Measurements from ENCODE around the gene FGGY. TPM values are rescaled to one million over a fixed set of nuclear protein-coding genes. Genes with fewer than 3 reads are reported as not detected.
"Not testable (repeated sequence)": the region's sequence is repeated elsewhere in the genome, so short reads cannot be mapped to it uniquely, and the experiment has no call there.

Gene FGGY
- total and polyA plus RNA-seq, 3 experiments from 2014 or later: 5.3 to 7.9 (median 6.6) TPM

GRCh38 chr1:59705466-59706302 is 408.8 kb downstream of the FGGY start:
- DNase-seq: no peak
- POLR2A ChIA-PET: no interaction called here
- no peak overlapping the region for H3K27ac Mint-ChIP-seq

GRCh38 chr1:59706303-59706599 is 409.4 kb downstream of the FGGY start:
- no peaks in the 10 kb centered on the region for H3K4me1 ChIP-seq (ENCODE audit: insufficient read depth, low read length)
- Mint-ChIP-seq H3K4me1 (no peaks in the 10 kb centered on the region), H3K27me3 (peaks cover 0 to 2% of the 10 kb centered on the region in 2 donors), H3K36me3 (peaks cover 0 to 21% (median 4%) of the 10 kb centered on the region in 3 donors), H3K9me3 (peaks cover 0 to 2% (median 0%) of the 10 kb centered on the region in 5 donors), H3K4me3 (no peak overlapping the region), H3K27ac (no peak overlapping the region)
- POLR2A ChIA-PET: no interaction called here
- H3K4me3 ChIP-seq (ENCODE audit: low read length): no peak overlapping the region
- DNase-seq: no peak
- no peaks in the 10 kb centered on the region for H3K9me3 ChIP-seq (ENCODE audit: low read length)
- H3K27ac ChIP-seq (ENCODE audit: low read depth, low read length): no peak overlapping the region
- no peaks in the 10 kb centered on the region for H3K36me3 ChIP-seq (ENCODE audit: insufficient read depth, low read length)
- CTCF ChIA-PET: interaction anchor here (1.6 kb wide), 1 partner anchor 922 kb away, joined by 5 read pairs; the partner anchor contains the start of gene JUN
- no peaks in the 10 kb centered on the region for H3K27me3 ChIP-seq (ENCODE audit: insufficient read depth, low read length, poor library complexity, severe bottlenecking)

More at GRCh38 chr1:59705466-59706302, 408.8 kb downstream of the FGGY start:
- peaks cover 0 to 2% of the 10 kb centered on the region in 2 donors for H3K27me3 Mint-ChIP-seq
- H3K9me3 ChIP-seq (ENCODE audit: low read length): no peaks in the 10 kb centered on the region
- no peak overlapping the region for H3K4me3 ChIP-seq (ENCODE audit: low read length)
- no peaks in the 10 kb centered on the region for H3K36me3 ChIP-seq (ENCODE audit: insufficient read depth, low read length)
- no peaks in the 10 kb centered on the region for H3K4me1 Mint-ChIP-seq
- CTCF ChIA-PET: interaction anchor here (1.6 kb wide), 1 partner anchor 921 kb away, joined by 5 read pairs; the partner anchor contains the start of gene JUN
- no peak overlapping the region for H3K27ac ChIP-seq (ENCODE audit: low read depth, low read length)
- H3K4me3 Mint-ChIP-seq: no peak overlapping the region
- H3K27me3 ChIP-seq (ENCODE audit: insufficient read depth, low read length, poor library complexity, severe bottlenecking): no peaks in the 10 kb centered on the region
- H3K9me3 Mint-ChIP-seq: peaks cover 0 to 2% (median 0%) of the 10 kb centered on the region in 5 donors
- no peaks in the 10 kb centered on the region for H3K4me1 ChIP-seq (ENCODE audit: insufficient read depth, low read length)
- H3K36me3 Mint-ChIP-seq: peaks cover 0 to 16% (median 4%) of the 10 kb centered on the region in 3 donors

GRCh38 chr1:59707178-59707791 is 410.4 kb downstream of the FGGY start:
- peaks cover 0 to 2% of the 10 kb centered on the region in 2 donors for H3K27me3 Mint-ChIP-seq
- ChIA-PET POLR2A (no interaction called here), CTCF (no interaction called here)
- H3K9me3 ChIP-seq (ENCODE audit: low read length): no peaks in the 10 kb centered on the region
- no peak overlapping the region for H3K27ac Mint-ChIP-seq
- no peaks in the 10 kb centered on the region for H3K4me1 Mint-ChIP-seq
- no peaks in the 10 kb centered on the region for H3K4me1 ChIP-seq (ENCODE audit: insufficient read depth, low read length)
- H3K4me3 ChIP-seq (ENCODE audit: low read length): no peak overlapping the region
- H3K27me3 ChIP-seq (ENCODE audit: insufficient read depth, low read length, poor library complexity, severe bottlenecking): no peaks in the 10 kb centered on the region
- H3K27ac ChIP-seq (ENCODE audit: low read depth, low read length): no peak overlapping the region
- peaks cover 0 to 2% (median 0%) of the 10 kb centered on the region in 5 donors for H3K9me3 Mint-ChIP-seq
- H3K36me3 Mint-ChIP-seq: peaks cover 0 to 21% (median 5%) of the 10 kb centered on the region in 3 donors
- H3K4me3 Mint-ChIP-seq: no peak overlapping the region
- no peak for DNase-seq
- no peaks in the 10 kb centered on the region for H3K36me3 ChIP-seq (ENCODE audit: insufficient read depth, low read length)

- POLR2A ChIA-PET: no interaction called here
- H3K9me3 Mint-ChIP-seq: peaks cover 0 to 2% (median 0%) of the 10 kb centered on the region in 5 donors
- no peak overlapping the region for H3K27ac Mint-ChIP-seq
- H3K36me3 ChIP-seq (ENCODE audit: insufficient read depth, low read length): no peaks in the 10 kb centered on the region
- CTCF ChIA-PET: no interaction called here
- no peak overlapping the region for H3K4me3 Mint-ChIP-seq
- H3K27ac ChIP-seq (ENCODE audit: low read depth, low read length): no peak overlapping the region
- H3K4me1 Mint-ChIP-seq: no peaks in the 10 kb centered on the region
- H3K9me3 ChIP-seq (ENCODE audit: low read length): no peaks in the 10 kb centered on the region
- no peaks in the 10 kb centered on the region for H3K4me1 ChIP-seq (ENCODE audit: insufficient read depth, low read length)
- H3K36me3 Mint-ChIP-seq: peaks cover 0 to 26% (median 5%) of the 10 kb centered on the region in 3 donors
- no peak overlapping the region for H3K4me3 ChIP-seq (ENCODE audit: low read length)
- no peaks in the 10 kb centered on the region for H3K27me3 ChIP-seq (ENCODE audit: insufficient read depth, low read length, poor library complexity, severe bottlenecking)
- DNase-seq: no peak
- H3K27me3 Mint-ChIP-seq: no peaks in the 10 kb centered on the region
Measured at GRCh38 chr1:59709333-59709732, 412.4 kb downstream of the FGGY start.

GRCh38 chr1:59710920-59711319 is 414.0 kb downstream of the FGGY start:
- H3K27me3 Mint-ChIP-seq; H3K27me3 ChIP-seq (ENCODE audit: insufficient read depth, low read length, poor library complexity, severe bottlenecking); H3K4me3 ChIP-seq (ENCODE audit: low read length); H3K36me3 ChIP-seq (ENCODE audit: insufficient read depth, low read length); H3K9me3 ChIP-seq (ENCODE audit: low read length); DNase-seq; H3K4me1 Mint-ChIP-seq; H3K4me3 Mint-ChIP-seq; H3K9me3 Mint-ChIP-seq; POLR2A ChIA-PET; H3K27ac ChIP-seq (ENCODE audit: low read depth, low read length); H3K27ac Mint-ChIP-seq; CTCF ChIA-PET; H3K4me1 ChIP-seq (ENCODE audit: insufficient read depth, low read length): not testable (repeated sequence)
- H3K36me3 Mint-ChIP-seq: peaks cover 0 to 26% (median 5%) of the 10 kb centered on the region in 3 donors

GRCh38 chr1:59714219-59714618 is 417.3 kb downstream of the FGGY start:
- DNase-seq: no peak
- ChIA-PET POLR2A (no interaction called here), CTCF (interaction anchor here (0.7 kb wide), 1 partner anchor 14 kb away, joined by 3 read pairs; no protein-coding TSS in a partner anchor)
- Mint-ChIP-seq H3K27me3 (no peaks in the 10 kb centered on the region), H3K36me3 (peaks cover 0 to 24% (median 5%) of the 10 kb centered on the region in 3 donors), H3K4me1 (no peaks in the 10 kb centered on the region), H3K4me3 (no peak overlapping the region), H3K27ac (no peak overlapping the region), H3K9me3 (peaks cover 0 to 2% (median 0%) of the 10 kb centered on the region in 5 donors)
- H3K9me3 ChIP-seq (ENCODE audit: low read length): no peaks in the 10 kb centered on the region
- H3K4me1 ChIP-seq (ENCODE audit: insufficient read depth, low read length): no peaks in the 10 kb centered on the region
- H3K27ac ChIP-seq (ENCODE audit: low read depth, low read length): no peak overlapping the region
- no peak overlapping the region for H3K4me3 ChIP-seq (ENCODE audit: low read length)
- no peaks in the 10 kb centered on the region for H3K27me3 ChIP-seq (ENCODE audit: insufficient read depth, low read length, poor library complexity, severe bottlenecking)
- no peaks in the 10 kb centered on the region for H3K36me3 ChIP-seq (ENCODE audit: insufficient read depth, low read length)

- H3K4me1 ChIP-seq (ENCODE audit: insufficient read depth, low read length): no peaks in the 10 kb centered on the region
- CTCF ChIA-PET: no interaction called here
- H3K9me3 ChIP-seq (ENCODE audit: low read length): no peaks in the 10 kb centered on the region
- H3K4me1 Mint-ChIP-seq: no peaks in the 10 kb centered on the region
- no peak overlapping the region for H3K4me3 Mint-ChIP-seq
- H3K9me3 Mint-ChIP-seq: peaks cover 0 to 2% (median 0%) of the 10 kb centered on the region in 5 donors
- no peak overlapping the region for H3K27ac ChIP-seq (ENCODE audit: low read depth, low read length)
- no peak overlapping the region for H3K27ac Mint-ChIP-seq
- H3K4me3 ChIP-seq (ENCODE audit: low read length): no peak overlapping the region
- H3K27me3 ChIP-seq (ENCODE audit: insufficient read depth, low read length, poor library complexity, severe bottlenecking): no peaks in the 10 kb centered on the region
- H3K27me3 Mint-ChIP-seq: no peaks in the 10 kb centered on the region
- no peaks in the 10 kb centered on the region for H3K36me3 ChIP-seq (ENCODE audit: insufficient read depth, low read length)
- POLR2A ChIA-PET: no interaction called here
- DNase-seq: no peak
- peaks cover 0 to 18% (median 3%) of the 10 kb centered on the region in 3 donors for H3K36me3 Mint-ChIP-seq
Measured at GRCh38 chr1:59714966-59715365, 418.1 kb downstream of the FGGY start.

GRCh38 chr1:59716832-59717231 is 419.9 kb downstream of the FGGY start:
- no peak overlapping the region for H3K27ac Mint-ChIP-seq
- no peak for DNase-seq
- CTCF ChIA-PET: no interaction called here
- H3K36me3 Mint-ChIP-seq: peaks cover 0 to 5% (median 0%) of the 10 kb centered on the region in 3 donors
- Histone ChIP-seq H3K4me3 (ENCODE audit: low read length) (no peak overlapping the region), H3K27me3 (ENCODE audit: insufficient read depth, low read length, poor library complexity, severe bottlenecking) (no peaks in the 10 kb centered on the region), H3K36me3 (ENCODE audit: insufficient read depth, low read length) (no peaks in the 10 kb centered on the region), H3K27ac (ENCODE audit: low read depth, low read length) (no peak overlapping the region), H3K4me1 (ENCODE audit: insufficient read depth, low read length) (no peaks in the 10 kb centered on the region), H3K9me3 (ENCODE audit: low read length) (no peaks in the 10 kb centered on the region)
- no peaks in the 10 kb centered on the region for H3K9me3 Mint-ChIP-seq
- H3K27me3 Mint-ChIP-seq: no peaks in the 10 kb centered on the region
- POLR2A ChIA-PET: no interaction called here
- no peak overlapping the region for H3K4me3 Mint-ChIP-seq
- no peaks in the 10 kb centered on the region for H3K4me1 Mint-ChIP-seq
